ENCODE data around the gene CAMKK2. TPM values are rescaled to one million over a fixed set of nuclear protein-coding genes. Genes with fewer than 3 reads are reported as not detected.

The CAMKK2 gene
- polyA plus RNA-seq, 1 of the 3 experiments (the other 2 are of a cell fraction) = 23.6 TPM

GRCh38 chr12:121288158-121288845, 8.2 kb downstream of the CAMKK2 start:
- TF ChIP-seq ZBTB33 (IDR thresholded peaks at IDR 0.05; ENCODE audit: borderline replicate concordance, low read depth) (no peak), TCF12 (IDR thresholded peaks at IDR 0.05) (no peak), MAX (IDR thresholded peaks at IDR 0.05; ENCODE audit: low read depth) (no peak), RXRA (IDR thresholded peaks at IDR 0.05; ENCODE audit: borderline replicate concordance, low read depth) (no peak), NRF1 (IDR thresholded peaks at IDR 0.05; ENCODE audit: low read depth, low read length) (no peak), FOXM1 (IDR thresholded peaks at IDR 0.05; ENCODE audit: low read depth) (no peak)
- no peak overlapping the region for H3K4me3 ChIP-seq (ENCODE audit: low read depth in 2 of 2, low read length in 1 of 2)
- no peaks in the 10 kb centered on the region for H3K9me2 ChIP-seq
- peaks cover 0 to 11% of the 10 kb centered on the region in 2 experiments for H3K36me3 ChIP-seq (replicated peaks in 1 of 2; ENCODE audit: control insufficient read depth in 1 of 2, insufficient read depth in 2 of 2, low read length in 1 of 2)
- H3K9me3 ChIP-seq = no peaks in the 10 kb centered on the region
- no peaks in the 10 kb centered on the region for H3K27me3 ChIP-seq (ENCODE audit: insufficient read depth)
- no peak for DNase-seq
- CTCF ChIA-PET = interaction anchor here (0.9 to 1.5 kb wide), 3 partner anchors 9 to 155 kb away, joined by 3 to 5 read pairs (median 3); no protein-coding TSS in a partner anchor
- WGBS (ENCODE audit: low lambda C conversion rate) = 83% methylated on average over 10 of the region's 10 CpGs
- POLR2A ChIA-PET = no interaction called here
- peaks cover 5% of the 10 kb centered on the region; the same call in 1 of the 2 replicates for H4K20me1 ChIP-seq (ENCODE audit: insufficient read depth)
- H3F3A ChIP-seq (replicated peaks; ENCODE audit: insufficient read depth) = no peaks in the 10 kb centered on the region
- H3K27ac ChIP-seq (ENCODE audit: low read depth in 2 of 2, low read length in 1 of 2) = no peak overlapping the region
- H3K4me2 ChIP-seq = no peak overlapping the region
- peaks cover 13% of the 10 kb centered on the region for H3K79me2 ChIP-seq (ENCODE audit: insufficient read depth)
- no peaks in the 10 kb centered on the region for H3K4me1 ChIP-seq (ENCODE audit: control insufficient read depth in 1 of 2, insufficient read depth in 2 of 2, low read depth in 1 of 2, low read length in 1 of 2)
- H2AFZ ChIP-seq (ENCODE audit: low read depth) = no peak overlapping the region
- no peak overlapping the region for H3K9ac ChIP-seq

GRCh38 chr12:121287267-121287954, 9.1 kb downstream of the CAMKK2 start:
- Histone ChIP-seq H3K27me3 (ENCODE audit: insufficient read depth) (no peaks in the 10 kb centered on the region), H3K9me2 (no peaks in the 10 kb centered on the region), H3K9me3 (no peaks in the 10 kb centered on the region), H3K4me2 (no peak overlapping the region), H3K4me1 (ENCODE audit: control insufficient read depth in 1 of 2, insufficient read depth in 2 of 2, low read depth in 1 of 2, low read length in 1 of 2) (no peaks in the 10 kb centered on the region), H3K9ac (no peak overlapping the region), H3K4me3 (ENCODE audit: low read depth in 2 of 2, low read length in 1 of 2) (no peak overlapping the region), H3K36me3 (replicated peaks in 1 of 2; ENCODE audit: control insufficient read depth in 1 of 2, insufficient read depth in 2 of 2, low read length in 1 of 2) (peaks cover 0 to 7% of the 10 kb centered on the region in 2 experiments), H3K79me2 (ENCODE audit: insufficient read depth) (peaks cover 10% of the 10 kb centered on the region), H4K20me1 (ENCODE audit: insufficient read depth) (peaks cover 5% of the 10 kb centered on the region; the same call in 1 of the 2 replicates), H2AFZ (ENCODE audit: low read depth) (no peak overlapping the region), H3F3A (replicated peaks; ENCODE audit: insufficient read depth) (no peaks in the 10 kb centered on the region), H3K27ac (ENCODE audit: low read depth in 2 of 2, low read length in 1 of 2) (no peak overlapping the region)
- WGBS (ENCODE audit: low lambda C conversion rate) = 91% methylated on average over 10 of the region's 10 CpGs
- ChIA-PET POLR2A (no interaction called here), CTCF (interaction anchor here (0.5 to 1.5 kb wide), 6 partner anchors 8 to 192 kb away, joined by 3 to 5 read pairs (median 3); no protein-coding TSS in a partner anchor)
- DNase-seq = no peak
- TF ChIP-seq TAF1 (IDR thresholded peaks at IDR 0.05; ENCODE audit: borderline replicate concordance, low read depth, low read length) (no peak), MEF2A (IDR thresholded peaks at IDR 0.05; ENCODE audit: borderline replicate concordance, low read depth) (no peak), FOXM1 (IDR thresholded peaks at IDR 0.05; ENCODE audit: low read depth) (no peak), PBX3 (IDR thresholded peaks at IDR 0.05) (no peak), EZH2phosphoT487 (IDR thresholded peaks at IDR 0.05; ENCODE audit: borderline replicate concordance, low read depth) (no peak), CTCF (IDR thresholded peaks at IDR 0.05) (no peak), RCOR1 (IDR thresholded peaks at IDR 0.05; ENCODE audit: low read length) (no peak), FOXJ3 (CRISPR knock-in tag; IDR thresholded peaks at IDR 0.05) (no peak), GABPA (IDR thresholded peaks at IDR 0.05; ENCODE audit: low read depth) (no peak), EP300 (IDR thresholded peaks at IDR 0.05; ENCODE audit: borderline replicate concordance in 1 of 2, low read depth in 1 of 2, low read length in 1 of 2) (no peak), SMC3 (IDR thresholded peaks at IDR 0.05; ENCODE audit: low read depth, low read length) (no peak), ZBTB33 (IDR thresholded peaks at IDR 0.05; ENCODE audit: borderline replicate concordance, low read depth) (no peak), NRF1 (IDR thresholded peaks at IDR 0.05; ENCODE audit: low read depth, low read length) (no peak), CHD2 (IDR thresholded peaks at IDR 0.05; ENCODE audit: low read length, partially characterized antibody) (no peak), RXRA (IDR thresholded peaks at IDR 0.05; ENCODE audit: borderline replicate concordance, low read depth) (no peak), MXI1 (IDR thresholded peaks at IDR 0.05; ENCODE audit: low read depth, low read length) (no peak)
